OCI-LY1 (cell line): ENCODE measurements around the gene IGFBP5.

Source experiments
- H2AFZ ChIP-seq: fragments of 200-600 bp; sonication (generic), shearing (Covaris generic); 2 replicates; pipeline ENCODE4 v1.6.0; 2014; ENCODE audit warnings: antibody characterized with exemption, mild to moderate bottlenecking, low read length
- H3F3A ChIP-seq: fragments of 200-600 bp; sonication (generic), shearing (Covaris generic); 2 replicates; pipeline ENCODE4 v1.6.0; 2014; ENCODE audit warnings: mild to moderate bottlenecking, antibody characterized with exemption, low read length, moderate library complexity; ENCODE audit not compliant: insufficient read depth
- H3K27ac ChIP-seq: fragments of 200-600 bp; sonication (generic); 2 replicates; pipeline ENCODE4 v1.5.1; 2014; ENCODE audit warnings: low read length, mixed run types, mild to moderate bottlenecking, low read depth; ENCODE audit not compliant: poor library complexity, severe bottlenecking
- H3K27me3 ChIP-seq: fragments of 200-600 bp; sonication (generic); 2 replicates; pipeline ENCODE4 v1.6.0; 2014; ENCODE audit warnings: antibody characterized with exemption, mild to moderate bottlenecking, low read length, moderate library complexity; ENCODE audit not compliant: insufficient read depth
- H3K36me3 ChIP-seq: fragments of 200-600 bp; sonication (generic); 2 replicates; pipeline ENCODE4 v1.6.1; 2014; ENCODE audit warnings: mild to moderate bottlenecking, antibody characterized with exemption, low read length, moderate library complexity, mixed read lengths; ENCODE audit not compliant: insufficient read depth
- H3K4me1 ChIP-seq: fragments of 200-600 bp; sonication (generic); 2 replicates; pipeline ENCODE4 v1.5.1; 2014; ENCODE audit warnings: mild to moderate bottlenecking, low read length, moderate library complexity; ENCODE audit not compliant: insufficient read depth, severe bottlenecking
- H3K4me2 ChIP-seq: fragments of 200-600 bp; sonication (generic), shearing (Covaris generic); 2 replicates; pipeline ENCODE4 v1.6.1; 2014; ENCODE audit warnings: low read length
- H3K4me3 ChIP-seq: fragments of 200-600 bp; sonication (generic); 2 replicates; pipeline ENCODE4 v1.5.1; 2014; ENCODE audit warnings: low read length, low read depth, mild to moderate bottlenecking, mixed read lengths; ENCODE audit not compliant: poor library complexity, severe bottlenecking
- H3K79me2 ChIP-seq: fragments of 200-600 bp; shearing (Covaris generic); 2 replicates; pipeline ENCODE4 v1.6.1; 2016; ENCODE audit warnings: mixed run types, low read length, mixed read lengths; ENCODE audit not compliant: insufficient read depth
- H3K9ac ChIP-seq: fragments of 200-600 bp; sonication (generic), shearing (Covaris generic); 2 replicates; pipeline ENCODE4 v1.6.1; 2014; ENCODE audit warnings: mild to moderate bottlenecking, low read length, mixed read lengths
- H3K9me2 ChIP-seq: fragments of 200-600 bp; sonication (generic), shearing (Covaris generic); 2 replicates; pipeline ENCODE4 v1.6.1; 2014; ENCODE audit warnings: low read depth, mild to moderate bottlenecking, low read length, mixed read lengths
- H3K9me3 ChIP-seq: fragments of 200-600 bp; shearing (Covaris generic); 2 replicates; pipeline ENCODE4 v1.6.1; 2014; ENCODE audit warnings: low read length, mixed read lengths
- H4K20me1 ChIP-seq: fragments of 200-600 bp; sonication (generic), shearing (Covaris generic); 2 replicates; pipeline ENCODE4 v1.6.0; 2016; ENCODE audit warnings: mild to moderate bottlenecking, low read length; ENCODE audit not compliant: insufficient read depth
- EZH2 ChIP-seq: fragments of 200-600 bp; sonication (generic), shearing (Covaris generic); IDR thresholded peaks from 2 replicates; pipeline ENCODE4 v1.8.0; 2017; ENCODE audit warnings: borderline replicate concordance, mixed run types, mild to moderate bottlenecking, antibody characterized with exemption, low read length, moderate library complexity, mixed read lengths
- TF ChIP-seq, protein P1 (sequence below): fragments of 200-600 bp; sonication (generic), shearing (Covaris generic); IDR thresholded peaks from 2 replicates; pipeline ENCODE4 v1.5.1; 2017; ENCODE audit warnings: mild to moderate bottlenecking, antibody characterized with exemption, low read length, moderate library complexity, mixed read lengths

The IGFBP5 gene

DNA sequence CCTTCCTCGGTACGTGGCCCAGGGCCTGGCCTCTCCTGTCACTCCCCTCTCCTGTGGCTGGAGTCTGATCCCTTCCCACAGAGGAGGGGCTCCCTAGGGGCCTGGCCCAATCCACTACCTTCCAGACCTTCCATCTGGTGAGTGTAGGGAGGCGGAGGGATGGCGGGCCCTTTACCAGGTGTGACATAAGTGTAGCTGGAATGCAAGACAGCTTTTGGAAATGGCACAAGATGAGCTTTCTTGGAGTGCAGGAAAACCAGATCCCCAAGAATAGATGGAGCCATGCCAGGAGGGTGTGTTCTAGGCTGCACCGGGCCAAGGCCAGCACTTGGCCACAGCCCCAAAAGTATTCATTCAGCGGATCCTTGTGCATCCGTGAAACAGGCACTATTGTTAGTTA is 30.1 kb downstream of the IGFBP5 start:
- Histone ChIP-seq H3K36me3 (no peaks in the 10 kb centered on the region), H2AFZ (no peak overlapping the region), H3K9me3 (no peaks in the 10 kb centered on the region), H3K4me2 (no peak overlapping the region), H3K9ac (no peak overlapping the region), H3K27me3 (0 out of 2 replicates have a peak, but pooled peaks cover 2% of the 10 kb centered on the region), H3K9me2 (no peaks in the 10 kb centered on the region), H3K4me3 (no peak overlapping the region), H3K79me2 (no peaks in the 10 kb centered on the region), H3K4me1 (no peaks in the 10 kb centered on the region), H4K20me1 (no peaks in the 10 kb centered on the region), H3K27ac (no peak overlapping the region), H3F3A (no peaks in the 10 kb centered on the region)
- TF ChIP-seq, protein P1, sequence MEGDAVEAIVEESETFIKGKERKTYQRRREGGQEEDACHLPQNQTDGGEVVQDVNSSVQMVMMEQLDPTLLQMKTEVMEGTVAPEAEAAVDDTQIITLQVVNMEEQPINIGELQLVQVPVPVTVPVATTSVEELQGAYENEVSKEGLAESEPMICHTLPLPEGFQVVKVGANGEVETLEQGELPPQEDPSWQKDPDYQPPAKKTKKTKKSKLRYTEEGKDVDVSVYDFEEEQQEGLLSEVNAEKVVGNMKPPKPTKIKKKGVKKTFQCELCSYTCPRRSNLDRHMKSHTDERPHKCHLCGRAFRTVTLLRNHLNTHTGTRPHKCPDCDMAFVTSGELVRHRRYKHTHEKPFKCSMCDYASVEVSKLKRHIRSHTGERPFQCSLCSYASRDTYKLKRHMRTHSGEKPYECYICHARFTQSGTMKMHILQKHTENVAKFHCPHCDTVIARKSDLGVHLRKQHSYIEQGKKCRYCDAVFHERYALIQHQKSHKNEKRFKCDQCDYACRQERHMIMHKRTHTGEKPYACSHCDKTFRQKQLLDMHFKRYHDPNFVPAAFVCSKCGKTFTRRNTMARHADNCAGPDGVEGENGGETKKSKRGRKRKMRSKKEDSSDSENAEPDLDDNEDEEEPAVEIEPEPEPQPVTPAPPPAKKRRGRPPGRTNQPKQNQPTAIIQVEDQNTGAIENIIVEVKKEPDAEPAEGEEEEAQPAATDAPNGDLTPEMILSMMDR: no peak
- TF ChIP-seq EZH2: no peak

DNA sequence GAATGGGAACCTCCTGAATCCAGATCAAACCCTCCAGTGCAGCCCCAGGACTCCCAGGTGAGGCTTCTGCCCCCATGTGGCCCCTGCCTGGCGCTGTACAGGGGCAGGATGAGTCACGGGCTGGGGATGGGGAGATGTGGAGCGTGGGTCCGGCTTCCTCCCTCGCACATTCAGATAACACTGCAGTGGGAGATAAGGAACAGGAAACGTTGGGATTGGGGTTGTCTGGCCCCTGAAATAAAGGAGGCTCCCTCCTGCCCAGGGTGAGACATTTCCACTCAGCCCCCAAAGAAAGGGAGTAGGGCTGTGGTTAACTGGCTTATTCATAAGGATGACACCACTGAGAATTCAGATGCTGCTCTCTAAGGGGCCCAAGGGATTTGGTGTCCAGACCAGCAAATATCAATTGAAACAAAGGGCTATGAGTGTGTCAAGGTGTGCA is 30.7 kb downstream of the IGFBP5 start:
- H3K79me2 ChIP-seq: no peaks in the 10 kb centered on the region
- TF ChIP-seq, protein P1: 0 out of 2 replicates have a peak, but pooled peaks have one; percentile 15
- TF ChIP-seq EZH2: no peak
- no peak overlapping the region for H3K4me3 ChIP-seq
- H3K4me1 ChIP-seq: no peaks in the 10 kb centered on the region
- H3F3A ChIP-seq: no peaks in the 10 kb centered on the region
- H3K27me3 ChIP-seq: no peaks in the 10 kb centered on the region
- H3K27ac ChIP-seq: no peak overlapping the region
- no peaks in the 10 kb centered on the region for H3K9me3 ChIP-seq
- H3K36me3 ChIP-seq: no peaks in the 10 kb centered on the region
- no peaks in the 10 kb centered on the region for H3K9me2 ChIP-seq
- H4K20me1 ChIP-seq: no peaks in the 10 kb centered on the region
- no peak overlapping the region for H3K9ac ChIP-seq
- no peak overlapping the region for H3K4me2 ChIP-seq
- H2AFZ ChIP-seq: no peak overlapping the region

DNA sequence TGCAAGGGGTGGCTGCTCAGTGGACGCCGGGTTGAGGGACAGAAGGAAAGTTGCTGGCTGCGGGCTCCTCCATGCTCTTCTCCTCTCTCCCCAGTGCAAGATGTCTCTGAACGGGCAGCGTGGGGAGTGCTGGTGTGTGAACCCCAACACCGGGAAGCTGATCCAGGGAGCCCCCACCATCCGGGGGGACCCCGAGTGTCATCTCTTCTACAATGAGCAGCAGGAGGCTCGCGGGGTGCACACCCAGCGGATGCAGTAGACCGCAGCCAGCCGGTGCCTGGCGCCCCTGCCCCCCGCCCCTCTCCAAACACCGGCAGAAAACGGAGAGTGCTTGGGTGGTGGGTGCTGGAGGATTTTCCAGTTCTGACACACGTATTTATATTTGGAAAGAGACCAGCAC is 31.5 kb downstream of the IGFBP5 start:
- Histone ChIP-seq H3K79me2 (no peaks in the 10 kb centered on the region), H3K4me2 (no peak overlapping the region), H3F3A (no peaks in the 10 kb centered on the region), H3K4me3 (no peak overlapping the region), H4K20me1 (no peaks in the 10 kb centered on the region), H3K9ac (no peak overlapping the region), H3K9me3 (no peaks in the 10 kb centered on the region), H3K36me3 (no peaks in the 10 kb centered on the region), H2AFZ (no peak overlapping the region), H3K4me1 (no peaks in the 10 kb centered on the region), H3K27me3 (no peaks in the 10 kb centered on the region), H3K9me2 (no peaks in the 10 kb centered on the region), H3K27ac (no peak overlapping the region)
- TF ChIP-seq EZH2: no peak
- TF ChIP-seq, protein P1: no peak
